A549 (cell line): Measurements from ENCODE around the gene SNAP23. TPM values are rescaled to one million over a fixed set of nuclear protein-coding genes. Genes with fewer than 3 reads are reported as not detected.

Source experiments
- ATAC-seq, 2 experiments: fragments of 200-7000 bp in 1 of 2; fragments of >200 bp in 1 of 2; cut with Nextera tagmentation in 1 of 2; cut with Tn5 transposase in 1 of 2; 3 replicates each; pipeline versions ENCODE4 v1.8.0 to v1.9.1; 2018 to 2020; ENCODE audit warnings: mild to moderate bottlenecking in 1 of 2, moderate library complexity in 1 of 2
- CTCF ChIA-PET: fragments of 300-600 bp; sonication (Branson Sonifier 250); formaldehyde crosslinking; extraction: SDS; loops from one replicate; lab custom pipeline; 2021; ENCODE audit warnings: antibody characterized with exemption, inconsistent platforms; lab: Yijun Ruan, JAX
- POLR2A ChIA-PET: fragments of 350-600 bp; formaldehyde crosslinking; extraction: SDS; loops from one replicate; lab custom pipeline; 2021; ENCODE audit warnings: antibody characterized with exemption, inconsistent platforms; lab: Yijun Ruan, JAX
- DNase-seq, 2 experiments: peaks; one replicate each; pipeline versions ENCODE4 v3.0.0 to v3.0.0-alpha.2; 2011 to 2016; ENCODE audit warnings: low read depth in 1 of 2, low spot score in 1 of 2
- FAIRE-seq: peaks from 2 replicates; lab custom pipeline; 2011; peaks lifted over from hg19 to GRCh38; lab: Jason Lieb, UNC
- H3K27ac ChIP-seq, 2 experiments: fragments of >200 bp; sonication (Bioruptor Twin); formaldehyde crosslinking; 3 replicates each; pipeline ENCODE4 v1.5.1; 2016 to 2017
- H3K4me1 ChIP-seq: fragments of >200 bp; sonication (Bioruptor Twin); formaldehyde crosslinking; 3 replicates; pipeline ENCODE4 v1.6.1; 2016
- H3K4me2 ChIP-seq: fragments of >200 bp; sonication (Bioruptor Twin); formaldehyde crosslinking; 3 replicates; pipeline ENCODE4 v1.6.1; 2016
- H3K4me3 ChIP-seq: fragments of >200 bp; sonication (Bioruptor Twin); formaldehyde crosslinking; 3 replicates; pipeline ENCODE4 v1.5.1; 2016
- H3K9me3 ChIP-seq: fragments of >200 bp; sonication (Bioruptor Twin); formaldehyde crosslinking; 3 replicates; pipeline ENCODE4 v1.6.1; 2016
- HOXB13 ChIP-seq: fragments of 250-450 bp; sonication (Bioruptor Pico); IDR thresholded peaks from 2 replicates; pipeline ENCODE4 v1.5.0; 2020; ENCODE audit warnings: low read depth, mild to moderate bottlenecking, moderate library complexity
- WGBS: methylation state at CpG from one replicate; pipeline ENCODE4 v1.1.6; 2017; ENCODE audit errors: missing lambda C conversion rate; 5-methylcytosine and 5-hydroxymethylcytosine counted together
- polyA plus RNA-seq, 4 experiments: library from polyadenylated mRNA; depleted of rRNA in 3 of 4; stranded (reverse); fragments of >200 nt; fragmentation: RNase III in 1 of 4; extraction: RNeasy Plus Mini Kit Qiagen cat#74134 plus additional on column Dnase treatment in 1 of 4; gene quantifications; 2 replicates in 3 of 4; 3 replicates in 1 of 4; pipeline ENCODE4 v1.2.3, GENCODE V29; 2011 to 2017
- TF ChIP-seq, protein P1 (sequence below): IDR thresholded peaks from 2 replicates; pipeline ENCODE4 v1.6.1; 2012

Gene SNAP23
- polyA plus RNA-seq, 2 of the 4 experiments (the other 2 are of a cell fraction), result 33.6 to 51.2 TPM

DNA sequence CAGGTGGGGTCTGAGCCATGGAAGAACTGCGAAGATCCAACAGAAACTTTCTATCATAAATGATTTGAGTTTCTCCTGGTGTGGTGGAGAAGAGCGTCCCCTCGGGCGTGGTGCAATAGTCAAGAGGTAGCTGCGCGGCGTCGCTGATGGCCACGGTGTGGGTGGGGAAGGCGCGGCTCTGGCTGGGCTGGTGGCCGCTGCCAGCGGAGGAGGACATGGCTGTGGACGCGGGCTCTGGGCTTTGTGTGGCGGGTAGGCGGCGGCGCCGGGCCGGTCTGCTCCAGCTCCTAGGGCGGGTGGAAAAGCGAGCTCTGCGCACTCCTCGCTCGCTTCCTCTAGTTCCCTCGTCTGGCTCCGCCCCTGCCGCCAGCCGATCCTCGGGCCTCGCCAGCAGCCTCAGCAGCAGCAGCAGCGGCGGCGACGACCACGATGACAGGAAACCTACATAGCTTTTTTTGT lies 85.9 kb downstream of the SNAP23 start:
- peak; percentile 34 to 57 for DNase-seq
- H3K9me3 ChIP-seq, result no peaks in the 10 kb centered on the region
- 3% methylated on average over 18 of the region's 37 CpGs for WGBS
- peak overlapping the region; percentile 39 for H3K4me3 ChIP-seq
- TF ChIP-seq, protein P1, sequence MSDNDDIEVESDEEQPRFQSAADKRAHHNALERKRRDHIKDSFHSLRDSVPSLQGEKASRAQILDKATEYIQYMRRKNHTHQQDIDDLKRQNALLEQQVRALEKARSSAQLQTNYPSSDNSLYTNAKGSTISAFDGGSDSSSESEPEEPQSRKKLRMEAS, result peak; percentile 51; the same call in 1 of the 2 replicates
- no peak for TF ChIP-seq HOXB13 (CRISPR knock-in tag)
- POLR2A ChIA-PET, result interaction anchor here (1.4 kb wide), 1 partner anchor 33 kb away, joined by 3 read pairs; the partner anchor contains the start of genes HAUS2 and LRRC57
- peak overlapping the region; percentile 38 to 81; a peak in 5 of 6 replicates for H3K27ac ChIP-seq
- ATAC-seq, result peak; percentile 99
- no peak for FAIRE-seq
- H3K4me1 ChIP-seq, result peaks cover 8% of the 10 kb centered on the region; the same call in 1 of the 3 replicates
- H3K4me2 ChIP-seq, result peak overlapping the region; percentile 67
- CTCF ChIA-PET, result interaction anchor here (0.7 to 1.3 kb wide), 3 partner anchors 16 to 77 kb away, joined by 3 to 4 read pairs (median 3); no protein-coding TSS in a partner anchor

Other genes starting within 250 kb of the SNAP23 start
- gene GANC, start 222.4 kb upstream of the SNAP23 start, polyA plus RNA-seq (2011; rRNA removed), result 9.4 and 11.3 TPM in 2 replicates
- 6.9 to 8.0 TPM (median 7.8 TPM) in 3 replicates for gene GANC, start 222.4 kb upstream of the SNAP23 start, polyA plus RNA-seq (2017; fragmentation: RNase III; extraction: RNeasy Plus Mini Kit Qiagen cat#74134 plus additional on column Dnase treatment)
- gene TMEM87A, start 222.2 kb upstream of the SNAP23 start, polyA plus RNA-seq (2011; rRNA removed), result 40.6 and 49.8 TPM in 2 replicates
- gene TMEM87A, start 222.2 kb upstream of the SNAP23 start, polyA plus RNA-seq (2017; fragmentation: RNase III; extraction: RNeasy Plus Mini Kit Qiagen cat#74134 plus additional on column Dnase treatment), result 29.8 to 30.7 TPM (median 30.3 TPM) in 3 replicates
- gene CAPN3, start 136.1 kb upstream of the SNAP23 start, polyA plus RNA-seq (2011; rRNA removed), result 1.1 and 1.8 TPM in 2 replicates
- gene CAPN3, start 136.1 kb upstream of the SNAP23 start, polyA plus RNA-seq (2017; fragmentation: RNase III; extraction: RNeasy Plus Mini Kit Qiagen cat#74134 plus additional on column Dnase treatment), result 0.25 to 0.58 TPM (median 0.25 TPM) in 3 replicates
- gene ZNF106, start 4.5 kb upstream of the SNAP23 start, polyA plus RNA-seq (2011; rRNA removed), result 19.3 and 19.4 TPM in 2 replicates
- 7.7 to 8.4 TPM (median 7.8 TPM) in 3 replicates for gene ZNF106, start 4.5 kb upstream of the SNAP23 start, polyA plus RNA-seq (2017; fragmentation: RNase III; extraction: RNeasy Plus Mini Kit Qiagen cat#74134 plus additional on column Dnase treatment)
- 12.3 and 13.1 TPM in 2 replicates for gene LRRC57, start 53.2 kb downstream of the SNAP23 start, polyA plus RNA-seq (2011; rRNA removed)
- gene LRRC57, start 53.2 kb downstream of the SNAP23 start, polyA plus RNA-seq (2017; fragmentation: RNase III; extraction: RNeasy Plus Mini Kit Qiagen cat#74134 plus additional on column Dnase treatment), result 7.4 to 9.7 TPM (median 9.2 TPM) in 3 replicates
- gene HAUS2, start 53.2 kb downstream of the SNAP23 start, polyA plus RNA-seq (2011; rRNA removed), result 29.7 and 31.0 TPM in 2 replicates
- 13.3 to 16.3 TPM (median 15.7 TPM) in 3 replicates for gene HAUS2, start 53.2 kb downstream of the SNAP23 start, polyA plus RNA-seq (2017; fragmentation: RNase III; extraction: RNeasy Plus Mini Kit Qiagen cat#74134 plus additional on column Dnase treatment)
- gene STARD9, start 80.0 kb downstream of the SNAP23 start, polyA plus RNA-seq (2011; rRNA removed), result 1.2 and 2.0 TPM in 2 replicates
- 1.2 to 1.5 TPM (median 1.3 TPM) in 3 replicates for gene STARD9, start 80.0 kb downstream of the SNAP23 start, polyA plus RNA-seq (2017; fragmentation: RNase III; extraction: RNeasy Plus Mini Kit Qiagen cat#74134 plus additional on column Dnase treatment)
- 2.9 and 4.0 TPM in 2 replicates for gene CDAN1, start 241.5 kb downstream of the SNAP23 start, polyA plus RNA-seq (2011; rRNA removed)
- 6.9 to 7.7 TPM (median 7.5 TPM) in 3 replicates for gene CDAN1, start 241.5 kb downstream of the SNAP23 start, polyA plus RNA-seq (2017; fragmentation: RNase III; extraction: RNeasy Plus Mini Kit Qiagen cat#74134 plus additional on column Dnase treatment)